ENCODE measurements around the gene PDXP.

GRCh38 chr22:37631448-37632173 lies 26.9 kb upstream of the PDXP start:
- TF ChIP-seq CTCF (conservative IDR thresholded peaks at IDR 0.05; ENCODE audit: low read depth in 2 of 2): no peak
- no peak for TF ChIP-seq EZH2phosphoT487 (IDR thresholded peaks at IDR 0.05; ENCODE audit: unreplicated experiment)
- TF ChIP-seq EZH2 (IDR thresholded peaks at IDR 0.05; ENCODE audit: low read depth, unreplicated experiment): no peak
- no peak for TF ChIP-seq REST (IDR thresholded peaks at IDR 0.05; ENCODE audit: unreplicated experiment)
- TF ChIP-seq POLR2AphosphoS5 (IDR thresholded peaks at IDR 0.05; ENCODE audit: low read depth): 0 out of 2 replicates have a peak, but pooled peaks have one; percentile 4
- TF ChIP-seq STAT1 (IDR thresholded peaks at IDR 0.05; ENCODE audit: unreplicated experiment): no peak
- TF ChIP-seq JUNB (IDR thresholded peaks at IDR 0.05; ENCODE audit: unreplicated experiment): no peak
- no peak for TF ChIP-seq ZNF331 (CRISPR knock-in tag; IDR thresholded peaks at IDR 0.05; ENCODE audit: low read depth)
- no peak for TF ChIP-seq ZNF462 (CRISPR knock-in tag; IDR thresholded peaks at IDR 0.05)
- TF ChIP-seq ZNF114 (CRISPR knock-in tag; IDR thresholded peaks at IDR 0.05): no peak
- no peak for TF ChIP-seq ETS1 (IDR thresholded peaks at IDR 0.05)
- no peak for TF ChIP-seq CREB1 (CRISPR knock-in tag; IDR thresholded peaks at IDR 0.05; ENCODE audit: low read depth)

Data from GM23338 (cell line).